Large intestine (tissue), 3 donors: Measurements from ENCODE around the gene GLIPR2. TPM values are rescaled to one million over a fixed set of nuclear protein-coding genes. Genes with fewer than 3 reads are reported as not detected.

Source experiments
- DNase-seq, 2 donors: peaks; one replicate each; pipeline versions ENCODE4 v3.0.0 to v3.0.0-alpha.2; 2013
- H3K27ac ChIP-seq: one replicate; pipeline ENCODE4 v1.5.1; 2013; ENCODE audit warnings: low read length
- H3K27me3 ChIP-seq: 2 replicates; pipeline ENCODE4 v1.6.1; 2013; ENCODE audit warnings: low read length; ENCODE audit not compliant: control insufficient read depth, insufficient read depth
- H3K36me3 ChIP-seq: 2 replicates; pipeline ENCODE4 v1.6.1; 2013; ENCODE audit warnings: low read length; ENCODE audit not compliant: control insufficient read depth, insufficient read depth
- H3K4me1 ChIP-seq: one replicate; pipeline ENCODE4 v1.6.1; 2013; ENCODE audit warnings: low read length; ENCODE audit not compliant: control insufficient read depth, insufficient read depth
- H3K4me3 ChIP-seq: one replicate; pipeline ENCODE4 v1.5.1; 2013; ENCODE audit warnings: low read length
- H3K9me3 ChIP-seq: one replicate; pipeline ENCODE4 v1.6.1; 2013; ENCODE audit warnings: mild to moderate bottlenecking, low read depth, low read length, moderate library complexity; ENCODE audit not compliant: control insufficient read depth
- WGBS: methylation state at CpG from one replicate; pipeline ENCODE4 v1.1.5; 2013; ENCODE audit warnings: low lambda C conversion rate; ENCODE audit not compliant: insufficient coverage; 5-methylcytosine and 5-hydroxymethylcytosine counted together
- polyA plus RNA-seq: library from polyadenylated mRNA; unstranded; fragments of 120-200 nt; gene quantifications from one replicate; pipeline ENCODE4 v1.2.1, GENCODE V29; 2013

The GLIPR2 gene
- polyA plus RNA-seq, 1 donor, result 29.1 TPM

DNA sequence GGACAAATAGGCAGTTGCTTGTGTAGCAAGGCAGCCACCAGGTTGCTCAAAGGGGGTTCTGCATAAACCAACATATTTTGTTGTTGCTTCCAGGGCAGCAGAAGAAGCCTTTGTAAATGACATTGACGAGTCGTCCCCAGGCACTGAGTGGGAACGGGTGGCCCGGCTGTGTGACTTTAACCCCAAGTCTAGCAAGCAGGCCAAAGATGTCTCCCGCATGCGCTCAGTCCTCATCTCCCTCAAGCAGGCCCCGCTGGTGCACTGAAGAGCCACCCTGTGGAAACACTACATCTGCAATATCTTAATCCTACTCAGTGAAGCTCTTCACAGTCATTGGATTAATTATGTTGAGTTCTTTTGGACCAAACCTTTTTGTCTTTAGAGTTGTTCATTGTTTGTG lies 75.0 kb downstream of the GLIPR2 start:
- Histone ChIP-seq H3K27ac (no peak overlapping the region), H3K27me3 (no peaks in the 10 kb centered on the region), H3K9me3 (no peaks in the 10 kb centered on the region), H3K36me3 (peaks cover 86% of the 10 kb centered on the region), H3K4me1 (no peaks in the 10 kb centered on the region), H3K4me3 (no peak overlapping the region)
- WGBS, result no CpG with 5 or more reads among the region's 7 CpGs
- no peak for DNase-seq

DNA sequence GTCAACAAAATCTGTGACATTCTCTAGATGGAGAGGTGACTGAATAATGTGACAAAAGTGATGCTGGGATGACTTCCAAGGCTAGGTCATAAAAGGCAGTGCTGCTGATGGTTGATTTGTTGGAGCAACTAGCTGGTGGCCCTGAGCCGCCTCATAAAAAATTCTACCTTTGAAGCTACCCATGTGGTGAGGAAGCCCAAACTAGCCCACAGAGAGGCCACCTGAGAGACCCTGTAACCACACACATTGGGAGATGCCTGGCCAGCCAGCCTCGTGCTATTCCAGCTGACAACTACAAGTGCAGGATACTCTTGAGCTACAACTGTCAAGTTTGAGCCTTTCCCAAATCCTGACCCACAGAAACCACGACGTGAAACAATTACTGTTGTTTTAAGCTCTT lies 76.9 kb downstream of the GLIPR2 start:
- Histone ChIP-seq H3K4me3 (no peak overlapping the region), H3K9me3 (no peaks in the 10 kb centered on the region), H3K4me1 (no peaks in the 10 kb centered on the region), H3K36me3 (peaks cover 83% of the 10 kb centered on the region), H3K27me3 (no peaks in the 10 kb centered on the region), H3K27ac (no peak overlapping the region)
- no peak for DNase-seq
- no CpG with 5 or more reads among the region's 4 CpGs for WGBS

Other genes with a start within 250 kb of the GLIPR2 start
- gene HRCT1, start 230.5 kb upstream of the GLIPR2 start, polyA plus RNA-seq, result 1.6 TPM
- 0.84 TPM for gene SPAAR, start 227.2 kb upstream of the GLIPR2 start, polyA plus RNA-seq
- gene OR2S2, start 178.6 kb upstream of the GLIPR2 start, polyA plus RNA-seq, result not detected
- 9.1 TPM for gene RECK, start 99.8 kb upstream of the GLIPR2 start, polyA plus RNA-seq
- gene CCIN, start 32.7 kb downstream of the GLIPR2 start, polyA plus RNA-seq, result 0.07 TPM
- gene CLTA, start 54.2 kb downstream of the GLIPR2 start, polyA plus RNA-seq, result 252 TPM
- 11.4 TPM for gene GNE, start 121.7 kb downstream of the GLIPR2 start, polyA plus RNA-seq